Mesodermal cell (in vitro differentiated cells): ENCODE results near the gene GLMN.

Experiments used
- H3K27ac ChIP-seq: 2 replicates; pipeline ENCODE4 v1.7.0; 2013; ENCODE audit warnings: mild to moderate bottlenecking, low read depth, low read length, moderate library complexity; ENCODE audit not compliant: severe bottlenecking
- H3K36me3 ChIP-seq: 2 replicates; pipeline ENCODE4 v1.7.1; 2013; ENCODE audit warnings: mild to moderate bottlenecking, low read length, moderate library complexity; ENCODE audit not compliant: control insufficient read depth, insufficient read depth
- H3K4me1 ChIP-seq: one replicate; pipeline ENCODE4 v1.7.1; 2013; ENCODE audit warnings: mild to moderate bottlenecking, low read length; ENCODE audit not compliant: insufficient read depth, control insufficient read depth, poor library complexity, severe bottlenecking
- H3K4me3 ChIP-seq: 2 replicates; pipeline ENCODE4 v1.7.0; 2013; ENCODE audit warnings: low read length, control low read depth, mild to moderate bottlenecking; ENCODE audit not compliant: insufficient read depth, poor library complexity, severe bottlenecking; ENCODE audit errors: extremely low read depth
- H3K9me3 ChIP-seq: 2 replicates; pipeline ENCODE4 v1.7.1; 2013; ENCODE audit warnings: mild to moderate bottlenecking, low read length, moderate library complexity; ENCODE audit not compliant: control insufficient read depth
- WGBS, 2 experiments: methylation state at CpG; one replicate each; pipeline ENCODE4 v1.1.5; 2013; ENCODE audit warnings: missing lambda C conversion rate in 2 of 2; ENCODE audit not compliant: insufficient coverage in 2 of 2; 5-methylcytosine and 5-hydroxymethylcytosine counted together

Gene GLMN

GRCh38 chr1:92244376-92244775 lies 54.4 kb downstream of the GLMN start:
- Histone ChIP-seq H3K4me3 (no peak overlapping the region), H3K4me1 (no peaks in the 10 kb centered on the region), H3K9me3 (no peaks in the 10 kb centered on the region), H3K36me3 (peaks cover 4% of the 10 kb centered on the region), H3K27ac (no peak overlapping the region)
- 100% methylated on average over 1 of the region's 1 CpG for WGBS, 2 experiments

GRCh38 chr1:92240034-92240433 lies 58.8 kb downstream of the GLMN start:
- WGBS, 2 experiments: 75 to 80% methylated on average over 1 of the region's 2 CpGs
- no peaks in the 10 kb centered on the region for H3K36me3 ChIP-seq
- H3K9me3 ChIP-seq: no peaks in the 10 kb centered on the region
- no peak overlapping the region for H3K4me3 ChIP-seq
- H3K4me1 ChIP-seq: no peaks in the 10 kb centered on the region
- no peak overlapping the region for H3K27ac ChIP-seq

GRCh38 chr1:92230736-92231135 lies 68.1 kb downstream of the GLMN start:
- Histone ChIP-seq H3K36me3 (no peaks in the 10 kb centered on the region), H3K4me3 (no peak overlapping the region), H3K9me3 (no peaks in the 10 kb centered on the region), H3K4me1 (no peaks in the 10 kb centered on the region), H3K27ac (no peak overlapping the region)
- 90% methylated on average over 1 of the region's 1 CpG; no CpG with 5 or more reads in 1 of the 2 experiments for WGBS, 2 experiments

- H3K27ac ChIP-seq: no peak overlapping the region
- no peak overlapping the region for H3K4me3 ChIP-seq
- H3K9me3 ChIP-seq: no peaks in the 10 kb centered on the region
- H3K4me1 ChIP-seq: no peaks in the 10 kb centered on the region
- WGBS, 2 experiments: 100% methylated on average over 1 of the region's 3 CpGs; no CpG with 5 or more reads in 1 of the 2 experiments
- H3K36me3 ChIP-seq: no peaks in the 10 kb centered on the region
These were observed 70.4 kb downstream of the GLMN start for GRCh38 chr1:92228401-92228800.

- Histone ChIP-seq H3K36me3 (no peaks in the 10 kb centered on the region), H3K9me3 (no peaks in the 10 kb centered on the region), H3K27ac (no peak overlapping the region), H3K4me3 (no peak overlapping the region), H3K4me1 (no peaks in the 10 kb centered on the region)
These were observed 79.8 kb downstream of the GLMN start for GRCh38 chr1:92219028-92219427.

GRCh38 chr1:92218559-92218958 lies 80.2 kb downstream of the GLMN start:
- H3K4me1 ChIP-seq: no peaks in the 10 kb centered on the region
- H3K4me3 ChIP-seq: no peak overlapping the region
- WGBS, 2 experiments: 80 to 93% methylated on average over 5 to 13 of the region's 14 CpGs
- no peaks in the 10 kb centered on the region for H3K9me3 ChIP-seq
- no peak overlapping the region for H3K27ac ChIP-seq
- H3K36me3 ChIP-seq: no peaks in the 10 kb centered on the region

GRCh38 chr1:92217721-92218120 lies 81.1 kb downstream of the GLMN start, which contains the start of gene C1orf146:
Gene C1orf146, plus strand, starts transcription at chr1:92217915. Its CDS starts 13,506 bp downstream, at chr1:92231421.
- Histone ChIP-seq H3K27ac (no peak within 1 kb of the TSS), H3K4me1 (no peaks in the 10 kb centered on the region), H3K36me3 (no peaks in the 10 kb centered on the region), H3K4me3 (no peak within 1 kb of the TSS), H3K9me3 (no peaks in the 10 kb centered on the region)
- WGBS, 2 experiments: 95 to 96% methylated on average over 26 to 27 of the region's 27 CpGs

GRCh38 chr1:92211166-92211565 lies 87.6 kb downstream of the GLMN start:
- Histone ChIP-seq H3K27ac (no peak overlapping the region), H3K4me1 (no peaks in the 10 kb centered on the region), H3K36me3 (no peaks in the 10 kb centered on the region), H3K9me3 (no peaks in the 10 kb centered on the region), H3K4me3 (no peak overlapping the region)
- WGBS, 2 experiments: no CpG with 5 or more reads among the region's 2 CpGs

- WGBS, 2 experiments: 75 to 90% methylated on average over 2 of the region's 2 CpGs
- no peak overlapping the region for H3K27ac ChIP-seq
- no peaks in the 10 kb centered on the region for H3K4me1 ChIP-seq
- H3K36me3 ChIP-seq: no peaks in the 10 kb centered on the region
- no peaks in the 10 kb centered on the region for H3K9me3 ChIP-seq
- no peak overlapping the region for H3K4me3 ChIP-seq
These were observed 88.1 kb downstream of the GLMN start for GRCh38 chr1:92210701-92211100.

- no peaks in the 10 kb centered on the region for H3K4me1 ChIP-seq
- H3K36me3 ChIP-seq: no peaks in the 10 kb centered on the region
- H3K9me3 ChIP-seq: no peaks in the 10 kb centered on the region
- no peak overlapping the region for H3K4me3 ChIP-seq
- no peak overlapping the region for H3K27ac ChIP-seq
These were observed 95.7 kb downstream of the GLMN start for GRCh38 chr1:92203105-92203504.

GRCh38 chr1:92201973-92202372 lies 96.8 kb downstream of the GLMN start:
- Histone ChIP-seq H3K9me3 (no peaks in the 10 kb centered on the region), H3K27ac (no peak overlapping the region), H3K36me3 (no peaks in the 10 kb centered on the region), H3K4me1 (no peaks in the 10 kb centered on the region), H3K4me3 (no peak overlapping the region)
- 86% methylated on average over 1 of the region's 5 CpGs; no CpG with 5 or more reads in 1 of the 2 experiments for WGBS, 2 experiments
